AG08396 (cell line): ENCODE data around the gene MGME1.
"Not testable (repeated sequence)": the region's sequence is repeated elsewhere in the genome, so short reads cannot be mapped to it uniquely, and the experiment has no call there.

Experiments used
- DNase-seq: peaks from one replicate; pipeline ENCODE4 v3.0.0; 2012; ENCODE audit warnings: low spot score, mixed read lengths

The MGME1 gene

DNA sequence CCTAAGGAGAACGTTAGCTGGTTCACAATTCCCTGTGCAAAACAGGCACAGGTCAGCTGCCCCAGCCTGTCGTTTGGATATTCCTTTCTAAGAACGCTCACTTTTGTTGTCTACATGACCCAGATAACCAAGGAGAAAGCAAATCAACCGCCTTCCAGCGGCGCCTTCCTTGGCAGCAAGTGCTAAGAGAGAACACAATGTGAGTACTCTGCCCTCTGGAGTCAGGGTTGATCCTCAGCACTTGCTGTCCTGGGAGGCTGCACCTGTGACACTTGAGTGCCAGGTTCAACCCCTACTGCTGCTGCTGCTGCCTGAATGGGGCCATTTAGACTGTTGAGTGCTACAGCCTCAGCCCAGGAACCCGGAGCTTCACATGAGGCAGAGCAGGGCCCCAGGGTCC is 52.1 kb downstream of the MGME1 start:
- no peak for DNase-seq

DNA sequence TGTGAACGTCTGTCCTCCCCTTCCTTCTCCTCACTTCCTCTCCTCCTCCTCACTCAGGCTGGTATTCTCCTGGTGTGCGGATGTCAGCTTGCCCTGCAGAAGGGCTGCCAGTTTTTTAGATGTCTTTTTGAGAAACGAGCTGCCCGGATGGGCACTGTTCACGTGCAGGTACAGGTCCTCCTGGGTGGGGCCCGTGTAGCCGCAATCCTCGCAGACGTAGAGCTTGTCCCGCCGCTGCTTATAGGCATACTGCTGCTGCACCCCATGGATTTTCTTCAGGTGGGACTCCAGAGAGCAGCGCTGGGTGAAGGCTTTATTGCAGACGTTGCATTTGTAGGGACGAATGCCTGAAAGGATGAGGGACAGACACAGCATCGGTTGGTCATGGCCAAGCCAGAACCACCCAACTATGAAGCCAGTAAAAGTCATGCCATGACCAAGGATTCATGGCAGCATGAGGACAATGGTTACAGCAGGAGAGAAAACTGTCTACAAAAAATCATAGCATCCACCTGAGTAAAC is 55.8 kb downstream of the MGME1 start:
- DNase-seq: no peak

DNA sequence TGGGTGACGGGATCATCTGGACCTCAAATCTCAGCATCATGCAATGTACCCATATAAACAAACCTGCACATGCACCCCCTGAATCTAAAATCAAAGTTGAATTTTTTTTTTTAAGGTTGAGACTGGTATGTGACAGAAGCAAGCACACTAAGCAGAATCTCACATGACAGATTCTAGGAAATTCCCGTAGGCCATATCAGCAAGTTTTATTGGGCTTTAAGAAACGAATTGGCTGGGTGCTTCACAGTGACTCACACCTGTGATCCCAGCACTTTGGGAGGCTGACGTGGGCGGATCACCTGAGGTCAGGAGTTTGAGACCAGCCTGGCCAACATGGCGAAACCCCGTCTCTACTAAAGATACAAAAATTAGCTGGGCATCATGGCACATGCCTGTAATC is 58.2 kb downstream of the MGME1 start:
- DNase-seq: not testable (repeated sequence)

DNA sequence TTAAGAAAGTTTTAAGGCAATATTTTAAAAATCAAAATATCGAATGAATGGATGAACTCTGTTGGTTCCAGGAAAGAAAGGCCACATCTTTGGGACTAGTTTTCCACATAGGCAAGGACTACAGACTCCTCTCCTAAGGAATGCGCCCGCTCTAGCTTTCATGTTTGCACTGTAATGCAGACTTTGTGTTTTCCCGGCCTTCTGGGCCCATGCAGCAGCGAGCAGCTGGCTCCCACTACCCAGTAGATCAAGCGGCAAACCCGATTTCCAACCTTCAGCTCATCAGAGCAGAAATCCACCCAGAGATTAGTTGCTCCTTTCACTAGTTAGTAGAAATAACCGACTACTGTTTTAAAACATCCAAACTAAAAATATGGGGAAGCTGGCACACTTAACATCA is 61.2 kb downstream of the MGME1 start:
- no peak for DNase-seq

DNA sequence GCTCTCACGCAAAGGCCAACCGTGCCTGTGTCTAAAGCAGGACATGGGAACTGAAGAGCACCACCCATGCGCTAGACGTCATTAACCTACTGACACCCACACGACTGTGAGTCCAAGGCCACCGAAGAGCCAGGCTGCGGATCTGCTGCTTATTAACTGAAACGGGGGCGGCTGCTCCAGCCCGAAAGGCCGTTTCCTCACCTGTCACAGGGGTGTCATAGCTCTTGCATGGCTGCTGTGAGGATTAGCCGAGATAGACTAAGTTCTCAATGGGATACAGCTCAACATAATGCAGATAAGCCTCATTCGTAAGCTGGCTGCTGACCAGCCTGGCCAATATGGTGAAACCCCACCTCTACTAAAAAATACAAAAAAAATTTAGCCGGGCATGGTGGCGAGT is 62.2 kb downstream of the MGME1 start:
- DNase-seq: no peak

DNA sequence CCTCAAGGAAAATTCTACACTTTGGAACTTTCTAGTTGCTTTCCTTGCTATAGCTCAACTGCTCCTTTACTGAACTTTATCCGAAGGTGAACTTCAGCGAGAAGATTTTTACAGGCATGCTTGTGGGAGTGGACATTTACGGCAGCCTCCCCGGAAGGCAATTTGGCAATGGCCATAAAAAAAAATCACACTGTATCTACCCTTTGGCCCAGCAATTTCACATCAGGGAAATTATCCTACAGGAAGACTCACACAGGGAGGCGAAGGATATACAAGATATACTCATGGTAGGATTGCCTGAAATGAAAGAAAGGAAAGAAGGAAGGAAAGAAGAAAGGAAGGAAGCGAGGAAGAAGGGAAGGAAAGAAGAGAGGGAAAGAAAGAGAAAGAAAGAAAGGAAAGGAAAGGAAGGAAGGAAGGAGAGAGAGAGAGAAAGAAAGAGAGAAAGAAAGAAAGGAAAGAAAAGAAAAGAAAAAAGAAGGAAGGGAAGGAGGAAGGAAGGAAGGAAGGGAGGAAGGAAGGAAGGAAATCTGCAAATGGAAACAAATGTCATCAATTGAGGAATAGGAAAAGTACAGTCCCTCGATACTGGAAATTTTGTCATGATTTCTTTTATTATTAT is 63.2 kb downstream of the MGME1 start:
- no peak for DNase-seq

DNA sequence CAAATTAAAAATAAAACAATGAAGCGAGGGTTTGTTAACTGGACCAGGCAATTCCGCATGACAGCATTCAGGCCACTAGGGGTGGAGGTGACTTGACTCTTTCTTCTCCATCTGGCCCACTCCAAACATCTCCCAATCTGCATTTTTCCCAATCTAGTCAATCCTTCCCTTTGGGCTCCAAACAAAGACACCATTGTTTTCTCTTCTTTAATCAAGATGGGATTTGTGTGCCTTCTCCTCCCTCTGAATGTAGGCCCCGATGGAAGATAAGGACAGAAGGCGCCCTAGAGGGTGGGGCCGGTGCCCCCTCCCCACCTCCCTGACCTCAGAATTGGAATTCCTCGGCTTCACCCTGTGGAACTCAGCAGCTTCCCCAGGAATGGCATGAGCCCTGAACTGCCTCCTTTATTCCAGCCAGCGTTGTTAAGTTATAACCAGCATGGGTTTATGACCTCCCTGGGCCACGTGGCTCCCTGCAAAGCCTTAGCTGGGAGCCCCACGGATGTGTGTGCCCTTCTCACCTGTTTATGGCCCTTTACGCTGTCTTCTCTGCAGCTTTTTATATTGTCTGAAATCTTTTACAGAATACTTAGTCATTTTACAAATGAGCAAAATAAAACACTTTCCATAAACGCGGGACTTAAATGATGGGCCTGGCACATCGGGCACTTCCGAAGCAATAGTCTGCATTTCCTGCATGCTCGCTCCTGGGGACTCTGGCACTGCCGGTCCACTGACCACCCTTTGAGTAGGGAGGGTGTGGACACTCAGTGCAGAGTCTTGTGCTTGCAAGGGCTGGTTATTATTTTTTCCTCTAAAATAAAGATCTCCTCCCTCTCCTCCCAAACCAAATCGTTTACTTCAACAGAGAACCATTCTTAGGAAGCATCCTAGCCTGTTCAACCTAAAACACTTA is 64.4 kb downstream of the MGME1 start:
- no peak for DNase-seq

DNA sequence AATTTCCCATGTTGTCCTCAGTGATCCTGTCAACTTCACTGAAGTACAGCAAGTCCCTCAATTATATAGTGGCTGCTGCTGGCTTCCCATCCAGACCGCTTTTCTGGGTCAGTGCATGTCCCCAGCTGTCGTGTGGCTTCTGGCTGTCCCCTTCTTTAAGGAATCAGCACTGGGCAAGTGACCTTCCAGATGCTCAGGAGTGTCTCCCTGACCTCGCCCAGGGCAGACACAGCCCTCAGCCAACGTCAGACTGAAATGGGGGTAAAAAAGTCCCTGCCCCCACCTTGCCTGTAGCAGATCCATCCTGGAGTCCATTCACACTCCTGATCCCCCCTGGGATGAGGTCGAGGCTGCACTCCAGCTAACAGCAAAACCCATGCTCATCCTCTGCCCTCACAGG is 65.2 kb downstream of the MGME1 start:
- no peak for DNase-seq

DNA sequence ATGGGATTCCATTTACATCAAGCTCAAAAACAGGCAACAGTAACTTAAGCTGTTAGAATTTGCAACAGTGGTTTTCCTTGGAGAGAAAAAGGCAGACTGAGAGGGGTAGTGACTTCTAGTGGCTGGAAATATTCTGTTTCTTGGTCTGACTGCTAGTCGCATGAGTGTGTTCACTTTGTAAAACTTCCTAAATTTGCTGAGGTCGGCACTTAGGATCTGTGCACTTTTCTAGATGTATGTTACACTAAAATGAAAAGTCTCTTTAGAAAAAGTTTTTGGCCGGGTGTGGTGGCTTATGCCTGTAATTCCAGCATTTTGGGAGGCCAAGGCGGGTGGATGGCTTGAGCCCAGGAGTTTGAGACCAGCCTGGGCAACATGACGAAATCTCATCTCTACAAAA is 70.2 kb downstream of the MGME1 start:
- DNase-seq: no peak
